ENCODE results near the gene SUGP1. TPM values are rescaled to one million over a fixed set of nuclear protein-coding genes. Genes with fewer than 3 reads are reported as not detected.

SUGP1 gene
- polyA plus RNA-seq, 3 donors = 17.4 to 38.8 (median 18.1) TPM

GRCh38 chr19:19229701-19230100, 90.6 kb downstream of the SUGP1 start:
- H3K27ac Mint-ChIP-seq = peak overlapping the region in 1 of 7 donors; percentile 7
- H4K20me1 ChIP-seq (ENCODE audit: insufficient read depth, low read length) = no peaks in the 10 kb centered on the region

GRCh38 chr19:19227217-19227616, 93.1 kb downstream of the SUGP1 start:
- peaks cover 32 to 49% (median 32%) of the 10 kb centered on the region in 3 donors for H3K27me3 Mint-ChIP-seq (ENCODE audit: low read depth in 3 of 3)
- Histone ChIP-seq H3K36me3 (replicated peaks in 1 of 2; ENCODE audit: control insufficient read depth in 1 of 2, insufficient read depth in 2 of 2, low read length in 2 of 2) (no peaks in the 10 kb centered on the region), H4K20me1 (ENCODE audit: insufficient read depth, low read length) (no peaks in the 10 kb centered on the region), H3K4me2 (replicated peaks; ENCODE audit: extremely low read depth, low read length, poor library complexity, severe bottlenecking) (no peak overlapping the region), H3K27ac (ENCODE audit: low read depth in 1 of 2, low read length in 2 of 2) (no peak overlapping the region), H3K4me1 (ENCODE audit: control insufficient read depth in 1 of 2, insufficient read depth in 2 of 2, low read length in 2 of 2) (peaks cover 8 to 12% of the 10 kb centered on the region in 2 donors), H3K9me3 (replicated peaks in 1 of 2; ENCODE audit: control insufficient read depth in 1 of 2, insufficient read depth in 1 of 2, low read length in 2 of 2) (no peaks in the 10 kb centered on the region), H2AFZ (ENCODE audit: insufficient read depth, low read depth, low read length, poor library complexity, severe bottlenecking) (no peak overlapping the region), H3K9ac (ENCODE audit: insufficient read depth, low read length, poor library complexity, severe bottlenecking) (no peak overlapping the region), H3K79me2 (ENCODE audit: insufficient read depth, low read length) (no peaks in the 10 kb centered on the region), H3K4me3 (replicated peaks in 1 of 3; ENCODE audit: low read depth in 2 of 3, low read length in 3 of 3) (no peak overlapping the region), H3K27me3 (ENCODE audit: control insufficient read depth in 2 of 2, insufficient read depth in 2 of 2, low read length in 2 of 2) (peaks cover 3 to 24% of the 10 kb centered on the region in 2 donors)
- H3K27ac Mint-ChIP-seq = no peak overlapping the region
- DNase-seq = no peak
- H3K9me3 Mint-ChIP-seq = peaks cover 0 to 2% (median 0%) of the 10 kb centered on the region in 7 donors
- intact Hi-C loops (cut with micrococcal nuclease) = loop anchor here in 1 of 2 donors (5.0 kb wide), 1 partner anchor 80 kb away; no protein-coding TSS in a partner anchor
- H3K36me3 Mint-ChIP-seq = no peaks in the 10 kb centered on the region
- TF ChIP-seq CTCF (IDR thresholded peaks at IDR 0.05) = no peak
- WGBS (ENCODE audit: insufficient coverage) = 81% methylated on average over 3 of the region's 4 CpGs
- H3K4me1 Mint-ChIP-seq = peaks cover 6% of the 10 kb centered on the region
- no peak overlapping the region for H3K4me3 Mint-ChIP-seq

More at GRCh38 chr19:19229701-19230100, 90.6 kb downstream of the SUGP1 start:
- Histone ChIP-seq H3K27me3 (ENCODE audit: control insufficient read depth in 2 of 2, insufficient read depth in 2 of 2, low read length in 2 of 2) (peaks cover 0 to 8% of the 10 kb centered on the region in 2 donors), H3K27ac (ENCODE audit: low read depth in 1 of 2, low read length in 2 of 2) (no peak overlapping the region), H3K9ac (ENCODE audit: insufficient read depth, low read length, poor library complexity, severe bottlenecking) (no peak overlapping the region), H3K4me3 (replicated peaks in 1 of 3; ENCODE audit: low read depth in 2 of 3, low read length in 3 of 3) (no peak overlapping the region), H3K9me3 (replicated peaks in 1 of 2; ENCODE audit: control insufficient read depth in 1 of 2, insufficient read depth in 1 of 2, low read length in 2 of 2) (peaks cover 11 to 16% of the 10 kb centered on the region in 2 donors), H3K79me2 (ENCODE audit: insufficient read depth, low read length) (no peaks in the 10 kb centered on the region), H2AFZ (ENCODE audit: insufficient read depth, low read depth, low read length, poor library complexity, severe bottlenecking) (no peak overlapping the region), H3K4me1 (ENCODE audit: control insufficient read depth in 1 of 2, insufficient read depth in 2 of 2, low read length in 2 of 2) (peaks cover 6 to 9% of the 10 kb centered on the region in 2 donors), H3K36me3 (replicated peaks in 1 of 2; ENCODE audit: control insufficient read depth in 1 of 2, insufficient read depth in 2 of 2, low read length in 2 of 2) (no peaks in the 10 kb centered on the region), H3K4me2 (replicated peaks; ENCODE audit: extremely low read depth, low read length, poor library complexity, severe bottlenecking) (no peak overlapping the region)
- Mint-ChIP-seq H3K4me3 (no peak overlapping the region), H3K9me3 (peaks cover 10 to 20% (median 15%) of the 10 kb centered on the region in 7 donors), H3K36me3 (no peaks in the 10 kb centered on the region), H3K27me3 (ENCODE audit: low read depth in 3 of 3) (peaks cover 12 to 34% (median 16%) of the 10 kb centered on the region in 3 donors), H3K4me1 (peaks cover 4% of the 10 kb centered on the region)
- no peak for DNase-seq
- TF ChIP-seq CTCF (IDR thresholded peaks at IDR 0.05) = no peak
- WGBS (ENCODE audit: insufficient coverage) = no CpG with 5 or more reads among the region's 3 CpGs
- intact Hi-C loops (cut with micrococcal nuclease) = loop anchor here in 1 of 2 donors (5.0 kb wide), 1 partner anchor 82 kb away; no protein-coding TSS in a partner anchor

All from CD14-positive monocyte (primary cell).